NCI-H510A treated with DMSO at 0.1 percent for 48 hours (cell line): Measurements from ENCODE around the gene DTNB.
"Not testable (repeated sequence)": the region's sequence is repeated elsewhere in the genome, so short reads cannot be mapped to it uniquely, and the experiment has no call there.

ENCODE experiments used
- DNase-seq: peaks from one replicate; lab custom pipeline; 2025; lab: John Stamatoyannopoulos, UW

The DTNB gene

DNA sequence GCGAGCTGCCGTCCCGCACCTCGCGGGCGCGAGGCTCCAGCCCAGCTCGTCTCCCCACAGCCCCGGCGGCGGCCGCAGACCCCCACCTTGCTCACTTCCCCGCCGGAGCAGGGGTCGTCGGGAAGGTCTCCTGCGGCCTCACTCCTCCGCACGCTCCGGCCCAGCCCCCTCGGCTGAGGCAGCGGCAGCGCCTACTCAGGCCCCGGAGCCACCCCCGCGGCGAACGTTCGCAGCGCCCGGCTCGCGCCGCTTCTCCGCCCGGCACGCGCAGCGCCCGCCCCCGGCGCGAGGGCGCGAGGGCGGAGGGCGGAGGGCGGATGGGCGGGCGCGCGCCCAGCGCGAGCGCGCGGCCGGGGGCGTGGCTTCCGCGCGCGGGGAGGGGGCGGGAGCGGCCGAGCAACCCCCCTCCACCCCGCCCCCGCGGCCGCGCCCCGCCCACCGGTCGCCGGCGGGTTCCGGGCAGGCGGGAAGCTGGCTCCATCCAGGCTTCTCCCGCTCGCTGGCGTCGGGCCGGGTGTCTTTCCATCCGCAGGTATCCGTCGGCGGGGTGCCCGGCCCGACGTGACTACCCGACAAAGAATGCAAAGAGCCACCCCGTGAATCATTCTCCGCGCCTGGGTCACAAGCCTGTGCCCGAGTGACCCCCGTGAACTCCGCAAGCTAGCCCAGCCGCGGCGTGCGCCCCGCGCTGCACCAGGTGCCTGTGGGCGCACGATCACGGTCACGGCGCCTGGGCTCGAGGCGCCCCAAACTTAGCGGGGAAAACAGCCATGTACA lies at the start of gene DTNB:
TSS of gene DTNB (minus strand) at position 278 of the 777 bp plus-strand sequence. CDS start 20,917 bp downstream, outside the sequence.
- DNase-seq = peak; percentile 56

DNA sequence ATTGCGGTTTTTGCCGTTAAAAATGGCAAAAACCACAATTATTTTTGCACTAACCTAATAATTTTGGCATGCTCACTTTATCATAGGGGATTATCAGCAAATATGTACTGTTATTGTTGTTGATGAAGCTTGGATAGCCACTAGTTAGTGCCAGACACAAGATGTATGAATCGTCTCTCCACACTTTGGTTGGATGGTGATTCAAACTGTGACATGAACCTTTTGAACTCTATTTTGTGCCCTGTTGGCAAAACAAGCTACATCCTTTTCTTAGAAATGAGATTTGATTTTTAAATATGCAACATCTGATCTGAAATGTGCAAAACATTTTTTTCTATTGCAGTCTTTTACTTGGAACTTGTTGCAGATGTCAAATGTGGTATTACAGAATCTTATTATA lies 48.8 kb upstream of the DTNB start:
- no peak for DNase-seq

DNA sequence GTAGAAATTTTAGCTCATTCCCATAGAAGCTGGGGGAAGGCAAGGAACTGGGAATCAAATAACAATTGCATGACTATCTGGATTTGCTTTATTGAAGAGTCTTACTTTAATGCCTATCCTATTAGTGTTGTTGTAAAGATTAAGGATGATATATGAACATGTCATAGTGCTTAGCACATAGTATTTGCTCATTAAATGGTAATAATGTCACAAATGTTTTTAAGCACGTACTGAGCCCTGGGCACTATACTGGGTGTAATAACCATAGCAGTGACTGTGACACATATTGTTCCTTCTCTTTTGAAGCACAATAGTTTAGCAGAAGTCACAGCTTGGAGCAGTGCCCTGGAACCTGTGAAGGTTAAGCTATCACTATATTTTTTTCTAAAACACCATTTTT lies 47.2 kb upstream of the DTNB start:
- DNase-seq = no peak

DNA sequence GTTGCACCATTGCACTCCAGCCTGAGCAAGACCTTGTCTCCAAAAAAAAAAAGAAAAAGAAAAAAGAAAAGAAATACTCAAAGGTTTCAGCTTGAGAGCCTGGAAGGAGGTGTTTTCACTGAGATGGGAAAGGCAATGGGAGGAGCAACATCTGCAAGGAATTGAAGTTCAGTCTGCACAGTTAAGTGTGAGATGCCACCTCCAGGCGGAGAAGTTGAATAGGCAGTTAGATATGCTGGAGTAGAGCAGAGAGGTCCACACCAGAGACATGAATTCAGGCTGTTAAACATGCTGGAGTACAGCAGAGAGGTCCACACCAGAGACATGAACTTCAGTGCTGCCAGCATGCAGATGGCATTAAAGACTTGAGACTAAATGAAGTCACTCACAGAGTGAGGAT lies 41.4 kb upstream of the DTNB start:
- DNase-seq = no peak

- no peak for DNase-seq
These were observed 39.1 kb upstream of the DTNB start for GRCh38 chr2:25712455-25712854.

DNA sequence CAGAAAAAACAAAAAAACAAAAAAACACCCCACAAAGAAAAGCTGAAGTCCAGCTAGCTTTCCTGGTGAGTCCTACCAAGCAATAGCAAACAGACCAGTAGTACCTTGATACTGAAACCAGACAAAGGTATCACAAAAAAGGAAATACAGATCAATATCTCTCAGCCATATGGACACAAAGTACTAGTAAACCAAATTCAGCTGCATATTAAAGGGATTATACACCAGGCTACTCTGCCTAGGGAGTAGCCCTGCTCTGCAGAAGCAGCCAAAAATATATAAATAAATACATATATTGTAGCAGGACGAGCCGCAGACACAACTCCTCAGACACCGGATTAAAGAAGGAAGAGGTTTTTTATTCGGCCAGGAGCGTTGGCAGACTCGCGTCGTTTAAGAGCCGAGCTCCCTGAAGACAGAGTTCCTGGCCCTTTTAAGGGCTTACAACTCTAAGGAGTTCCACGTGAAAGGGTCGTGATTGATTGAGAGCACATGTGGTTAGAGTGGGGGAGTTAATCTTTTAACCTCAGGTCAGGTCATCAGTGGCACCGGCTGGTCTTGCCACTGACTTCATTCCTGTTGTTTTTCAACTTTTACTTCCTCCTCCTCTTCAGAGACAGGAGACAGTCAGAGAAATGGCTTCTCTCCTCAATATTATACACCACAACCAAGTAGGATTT lies 38.4 kb upstream of the DTNB start:
- DNase-seq = no peak

- DNase-seq = no peak
These were observed 37.4 kb upstream of the DTNB start for GRCh38 chr2:25710750-25711149.

DNA sequence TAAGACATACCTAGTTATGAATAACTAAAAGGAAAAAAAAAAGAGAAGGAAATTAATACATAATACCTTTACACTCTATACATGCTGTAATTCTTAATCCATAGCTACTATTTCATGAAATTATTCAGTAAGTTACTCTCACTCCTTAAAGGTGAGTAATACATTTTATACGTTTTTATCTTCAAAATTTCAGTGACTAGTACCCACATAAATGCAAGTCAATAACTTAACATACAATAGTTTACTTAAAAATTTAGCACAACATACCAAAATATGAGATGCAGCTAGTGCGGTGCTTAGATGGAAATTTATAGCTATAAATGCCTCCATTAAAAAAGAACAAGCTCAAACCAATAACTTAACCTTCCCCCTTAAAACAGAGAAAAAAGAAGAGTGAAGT lies 36.0 kb upstream of the DTNB start:
- no peak for DNase-seq

GRCh38 chr2:25707927-25708590 lies 34.7 kb upstream of the DTNB start:
- DNase-seq = peak; percentile 25

GRCh38 chr2:25705575-25705974 lies 32.2 kb upstream of the DTNB start:
- not testable (repeated sequence) for DNase-seq

GRCh38 chr2:25701801-25702200 lies 28.4 kb upstream of the DTNB start:
- DNase-seq = no peak

GRCh38 chr2:25700221-25700660 lies 26.9 kb upstream of the DTNB start:
- DNase-seq = peak; percentile 66

DNA sequence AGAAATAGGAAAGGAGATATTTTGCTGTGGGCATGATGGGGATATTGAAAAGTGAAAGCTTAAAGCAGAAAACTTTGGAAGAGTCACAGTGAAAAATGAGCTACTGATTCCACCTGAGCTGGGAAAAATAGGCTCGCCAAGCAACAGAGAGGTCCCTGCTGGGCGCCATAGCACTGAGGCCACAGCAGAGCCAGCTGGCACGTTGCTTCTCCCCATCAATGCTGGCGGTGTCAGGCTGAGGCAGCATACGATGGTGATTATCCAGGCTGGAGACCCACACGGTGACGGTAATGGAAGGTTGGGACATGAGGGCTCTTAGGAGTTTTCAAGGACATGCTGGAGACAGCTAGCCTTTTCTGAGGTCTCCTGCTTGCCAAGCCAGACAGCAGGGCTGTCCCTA lies 25.8 kb upstream of the DTNB start:
- DNase-seq = no peak

DNA sequence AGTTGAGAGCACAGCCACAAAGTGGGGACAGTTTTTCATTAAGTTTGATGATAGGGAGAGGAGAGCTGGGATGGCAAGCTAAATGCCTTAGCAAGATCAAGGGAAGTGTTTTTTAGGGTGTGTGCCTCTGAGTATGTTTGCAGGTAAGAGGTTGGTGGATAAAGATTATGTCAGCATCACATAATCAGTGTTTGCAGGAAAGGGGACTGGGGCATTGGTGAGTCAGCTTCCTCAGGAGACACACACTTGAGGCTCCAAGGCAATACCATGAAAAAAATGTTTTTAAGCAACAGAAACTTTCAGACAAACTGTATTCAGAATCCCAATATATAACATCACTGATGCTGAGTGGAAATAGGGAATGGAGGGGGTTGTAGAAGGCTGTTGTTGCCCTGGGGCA lies 25.4 kb upstream of the DTNB start:
- no peak for DNase-seq

GRCh38 chr2:25697559-25698341 lies 24.4 kb upstream of the DTNB start:
- DNase-seq = peak; percentile 59

DNA sequence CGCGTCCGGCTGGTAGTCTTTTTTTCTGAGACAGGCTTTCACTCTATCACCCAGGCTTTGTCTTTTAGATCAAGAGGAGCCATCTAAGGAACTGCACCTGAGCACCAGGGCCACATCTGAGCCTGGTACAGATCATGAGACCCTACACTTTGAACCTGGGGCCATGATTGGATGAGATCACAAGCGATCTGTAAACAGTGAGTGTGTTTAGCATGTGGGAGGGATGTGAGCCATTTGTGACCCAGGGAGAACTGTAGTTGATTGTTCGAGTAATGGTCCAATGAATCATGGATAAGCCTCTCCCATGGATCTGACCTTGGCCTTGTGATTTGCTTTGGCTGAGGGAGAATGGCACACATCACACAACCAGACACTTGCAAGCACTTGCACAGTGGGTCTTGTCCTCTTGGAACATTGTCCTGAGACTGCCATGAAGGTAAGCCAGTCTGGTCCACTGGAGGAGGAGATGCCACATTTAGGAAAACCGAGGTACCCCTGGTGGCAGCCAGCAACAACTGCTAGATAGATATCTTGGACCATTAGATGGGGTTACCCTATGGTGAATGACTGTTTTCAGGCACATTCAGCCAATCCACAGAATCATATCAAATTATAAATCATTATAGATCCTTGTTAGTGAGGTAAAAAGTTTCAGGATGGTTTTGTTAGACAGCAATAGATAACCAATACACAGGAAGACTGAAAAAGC lies 19.5 kb upstream of the DTNB start:
- no peak for DNase-seq

DNA sequence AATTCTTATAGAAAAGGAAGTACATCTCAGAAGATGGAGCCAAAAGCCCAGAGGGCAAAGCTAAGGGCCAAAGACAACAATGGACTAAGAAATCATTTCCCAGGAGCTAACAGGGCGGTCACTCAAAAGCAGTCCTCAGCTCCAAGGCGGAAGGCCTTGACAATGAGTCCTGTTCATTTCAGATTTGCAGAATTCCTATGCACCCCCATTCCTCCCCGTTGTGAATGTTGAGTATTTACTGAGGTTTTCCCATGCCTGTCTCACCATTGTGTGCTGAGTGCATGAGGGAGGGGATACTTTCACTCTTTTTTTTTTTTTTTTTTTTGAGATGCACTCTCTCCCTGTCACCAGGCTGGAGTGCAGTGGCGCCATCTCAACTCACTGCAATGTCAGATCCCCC lies 18.8 kb upstream of the DTNB start:
- no peak for DNase-seq

- no peak for DNase-seq
These were observed 16.7 kb upstream of the DTNB start for GRCh38 chr2:25690058-25690457.

DNA sequence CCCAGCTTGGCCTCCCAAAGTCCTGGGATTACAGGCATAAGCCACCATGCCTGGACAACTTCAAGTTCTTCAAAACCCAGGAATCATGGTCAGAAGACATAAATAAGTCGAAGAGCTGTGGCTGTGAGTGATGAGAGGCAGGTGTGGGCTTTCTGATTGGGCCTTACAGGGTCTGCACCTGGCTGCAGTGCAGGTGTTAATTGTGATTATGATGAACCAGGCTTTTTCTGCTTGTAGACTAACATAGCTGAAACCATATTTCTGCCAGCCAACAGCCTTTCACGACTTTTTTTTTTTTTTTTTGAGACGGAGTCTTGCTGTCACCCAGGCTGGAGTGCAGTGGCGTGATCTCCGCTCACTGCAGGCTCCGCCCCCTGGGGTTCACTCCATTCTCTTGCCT lies 14.9 kb upstream of the DTNB start:
- no peak for DNase-seq

DNA sequence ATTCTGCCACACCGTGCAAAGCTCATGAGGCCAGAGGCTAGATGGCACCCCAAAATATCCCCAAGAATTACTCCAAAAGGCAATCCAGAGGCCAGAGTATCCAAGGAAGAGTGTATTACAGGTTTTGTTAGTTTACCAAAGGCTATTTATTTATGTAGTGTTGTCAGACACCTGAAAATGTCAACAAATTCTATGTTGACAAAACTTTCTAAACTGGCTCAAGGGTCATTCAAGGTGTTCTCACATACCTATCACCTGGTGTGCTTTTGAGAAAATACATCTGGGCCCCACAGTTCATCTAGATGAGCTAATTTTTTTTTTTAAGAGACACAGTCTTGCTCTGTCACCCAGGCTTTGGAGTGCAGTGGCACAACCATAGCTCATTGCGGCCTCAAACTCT lies 12.4 kb upstream of the DTNB start:
- peak; percentile 84 for DNase-seq
